Measurements from ENCODE around the gene CLIP2. TPM values are rescaled to one million over a fixed set of nuclear protein-coding genes. Genes with fewer than 3 reads are reported as not detected.

The CLIP2 gene
- polyA plus RNA-seq, 1 of the 3 experiments (the other 2 are of a cell fraction), result 14.3 TPM

- Histone ChIP-seq H3K4me3 (ENCODE audit: low read depth in 2 of 2, low read length in 1 of 2) (no peak overlapping the region), H3K27me3 (ENCODE audit: insufficient read depth) (no peaks in the 10 kb centered on the region), H4K20me1 (ENCODE audit: insufficient read depth) (no peaks in the 10 kb centered on the region), H3K4me2 (no peak overlapping the region), H3K4me1 (ENCODE audit: control insufficient read depth in 1 of 2, insufficient read depth in 2 of 2, low read depth in 1 of 2, low read length in 1 of 2) (peaks cover 0 to 3% of the 10 kb centered on the region in 2 experiments; a peak in 1 of 4 replicates), H3K79me2 (ENCODE audit: insufficient read depth) (no peaks in the 10 kb centered on the region), H3K9me3 (no peaks in the 10 kb centered on the region), H3K27ac (ENCODE audit: low read depth in 2 of 2, low read length in 1 of 2) (no peak overlapping the region), H3K36me3 (replicated peaks in 1 of 2; ENCODE audit: control insufficient read depth in 1 of 2, insufficient read depth in 2 of 2, low read length in 1 of 2) (no peaks in the 10 kb centered on the region), H3K9me2 (no peaks in the 10 kb centered on the region), H2AFZ (ENCODE audit: low read depth) (no peak overlapping the region), H3K9ac (no peak overlapping the region), H3F3A (replicated peaks; ENCODE audit: insufficient read depth) (peaks cover 9% of the 10 kb centered on the region)
- no peak for DNase-seq
- 86% methylated on average over 4 of the region's 4 CpGs for WGBS (ENCODE audit: low lambda C conversion rate)
- no peak for TF ChIP-seq NRF1 (IDR thresholded peaks at IDR 0.05; ENCODE audit: low read depth, low read length)
- TF ChIP-seq SIN3A (IDR thresholded peaks at IDR 0.05; ENCODE audit: borderline replicate concordance, low read depth, low read length), result no peak
- TF ChIP-seq RFX5 (IDR thresholded peaks at IDR 0.05; ENCODE audit: low read length), result no peak
- no peak for TF ChIP-seq GABPA (IDR thresholded peaks at IDR 0.05; ENCODE audit: low read depth)
- no peak for TF ChIP-seq POLR2AphosphoS5 (IDR thresholded peaks at IDR 0.05; ENCODE audit: low read depth, low read length)
- no peak for TF ChIP-seq MXI1 (IDR thresholded peaks at IDR 0.05; ENCODE audit: low read depth, low read length)
- TF ChIP-seq FOXJ3 (CRISPR knock-in tag; IDR thresholded peaks at IDR 0.05), result no peak
- no peak for TF ChIP-seq JUND (IDR thresholded peaks at IDR 0.05)
- ChIA-PET CTCF (interaction anchor here (0.5 to 8.1 kb wide), 5 partner anchors 27 to 587 kb away, joined by 3 to 130 read pairs (median 3); no protein-coding TSS in a partner anchor), POLR2A (no interaction called here)
These were observed 130.8 kb downstream of the CLIP2 start for GRCh38 chr7:74420006-74420405.

- WGBS (ENCODE audit: low lambda C conversion rate), result 86% methylated on average over 10 of the region's 10 CpGs
- no peaks in the 10 kb centered on the region for H3K9me2 ChIP-seq
- no peak overlapping the region for H3K4me2 ChIP-seq
- peaks cover 0 to 7% of the 10 kb centered on the region in 2 experiments; a peak in 2 of 4 replicates for H3K4me1 ChIP-seq (ENCODE audit: control insufficient read depth in 1 of 2, insufficient read depth in 2 of 2, low read depth in 1 of 2, low read length in 1 of 2)
- DNase-seq, result peak; percentile 39
- no peak overlapping the region for H3K9ac ChIP-seq
- no peak overlapping the region for H2AFZ ChIP-seq (ENCODE audit: low read depth)
- no peaks in the 10 kb centered on the region for H3K9me3 ChIP-seq
- no peaks in the 10 kb centered on the region for H3K36me3 ChIP-seq (replicated peaks in 1 of 2; ENCODE audit: control insufficient read depth in 1 of 2, insufficient read depth in 2 of 2, low read length in 1 of 2)
- H3K27ac ChIP-seq (ENCODE audit: low read depth in 2 of 2, low read length in 1 of 2), result no peak overlapping the region
- CTCF ChIA-PET, result interaction anchor here (0.6 to 8.1 kb wide), 3 partner anchors 19 to 264 kb away, joined by 3 to 130 read pairs (median 4); no protein-coding TSS in a partner anchor
- no peak overlapping the region for H3K4me3 ChIP-seq (ENCODE audit: low read depth in 2 of 2, low read length in 1 of 2)
- no peaks in the 10 kb centered on the region for H4K20me1 ChIP-seq (ENCODE audit: insufficient read depth)
- H3K27me3 ChIP-seq (ENCODE audit: insufficient read depth), result no peaks in the 10 kb centered on the region
- POLR2A ChIA-PET, result interaction anchor here (0.6 kb wide), 1 partner anchor 920 kb away, joined by 5 read pairs; no protein-coding TSS in a partner anchor
- H3F3A ChIP-seq (replicated peaks; ENCODE audit: insufficient read depth), result peaks cover 2% of the 10 kb centered on the region
- TF ChIP-seq TAF1 (IDR thresholded peaks at IDR 0.05; ENCODE audit: borderline replicate concordance, low read depth, low read length), result no peak
- TF ChIP-seq TCF12 (IDR thresholded peaks at IDR 0.05), result no peak
- no peak for TF ChIP-seq EZH2phosphoT487 (IDR thresholded peaks at IDR 0.05; ENCODE audit: borderline replicate concordance, low read depth)
- TF ChIP-seq USF2 (IDR thresholded peaks at IDR 0.05; ENCODE audit: borderline replicate concordance, low read depth, low read length), result no peak
- TF ChIP-seq PBX3 (IDR thresholded peaks at IDR 0.05), result no peak
- no peaks in the 10 kb centered on the region for H3K79me2 ChIP-seq (ENCODE audit: insufficient read depth)
These were observed 135.2 kb downstream of the CLIP2 start for GRCh38 chr7:74424291-74424880.
